ENCODE results near the gene MYL2.

DNA sequence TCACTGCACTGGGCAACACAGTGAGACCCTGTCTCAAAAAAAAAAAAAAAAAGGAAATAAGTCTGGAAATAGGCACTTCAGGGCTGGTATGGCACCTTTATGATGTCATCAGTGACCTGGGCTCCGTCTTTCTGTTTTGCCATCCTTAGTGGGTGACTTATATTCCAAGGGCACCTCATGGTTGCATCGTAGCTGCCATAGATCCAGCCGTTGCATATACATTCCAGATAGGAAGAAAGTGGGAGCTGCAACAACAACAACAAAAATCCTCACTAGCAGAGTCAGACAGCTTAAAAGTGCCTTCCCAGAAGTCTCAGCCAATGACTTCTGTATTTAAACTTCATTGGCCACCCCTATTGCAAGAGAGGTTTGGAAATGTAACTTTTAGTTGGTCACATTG, 26.4 kb downstream of the MYL2 start:
- TF ChIP-seq FOXA1 (IDR thresholded peaks at IDR 0.05), result no peak
- TF ChIP-seq, protein P1, sequence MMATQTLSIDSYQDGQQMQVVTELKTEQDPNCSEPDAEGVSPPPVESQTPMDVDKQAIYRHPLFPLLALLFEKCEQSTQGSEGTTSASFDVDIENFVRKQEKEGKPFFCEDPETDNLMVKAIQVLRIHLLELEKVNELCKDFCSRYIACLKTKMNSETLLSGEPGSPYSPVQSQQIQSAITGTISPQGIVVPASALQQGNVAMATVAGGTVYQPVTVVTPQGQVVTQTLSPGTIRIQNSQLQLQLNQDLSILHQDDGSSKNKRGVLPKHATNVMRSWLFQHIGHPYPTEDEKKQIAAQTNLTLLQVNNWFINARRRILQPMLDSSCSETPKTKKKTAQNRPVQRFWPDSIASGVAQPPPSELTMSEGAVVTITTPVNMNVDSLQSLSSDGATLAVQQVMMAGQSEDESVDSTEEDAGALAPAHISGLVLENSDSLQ (IDR thresholded peaks at IDR 0.05), result no peak
- TF ChIP-seq FOXK2 (IDR thresholded peaks at IDR 0.05), result no peak
- TF ChIP-seq ELF4 (IDR thresholded peaks at IDR 0.05), result no peak
- TF ChIP-seq TARDBP (IDR thresholded peaks at IDR 0.05), result no peak
- no peak for TF ChIP-seq L3MBTL2 (conservative IDR thresholded peaks at IDR 0.05)
- TF ChIP-seq NFRKB (IDR thresholded peaks at IDR 0.05), result no peak

All from HEK293T (cell line).